Left renal cortex interstitium (tissue), 4 donors: Measurements from ENCODE around the gene FSIP1. TPM values are rescaled to one million over a fixed set of nuclear protein-coding genes. Genes with fewer than 3 reads are reported as not detected.
"Not testable (repeated sequence)": the region's sequence is repeated elsewhere in the genome, so short reads cannot be mapped to it uniquely, and the experiment has no call there.

Experiments used
- DNase-seq, 4 donors: peaks; one replicate each; pipeline ENCODE4 v3.0.0-alpha.2; 2013; ENCODE audit warnings: low read depth in 4 of 4, low spot score in 2 of 4, missing footprints in 1 of 4
- polyA plus RNA-seq, 4 donors: library from polyadenylated mRNA; unstranded; fragments of 120-200 nt; gene quantifications; one replicate each; pipeline ENCODE4 v1.2.1, GENCODE V29; 2013; ENCODE audit not compliant: insufficient read length in 4 of 4

The FSIP1 gene
- 1 to 10 TPM; 1.6 to 2.1 (median 1.9) TPM for polyA plus RNA-seq

DNA sequence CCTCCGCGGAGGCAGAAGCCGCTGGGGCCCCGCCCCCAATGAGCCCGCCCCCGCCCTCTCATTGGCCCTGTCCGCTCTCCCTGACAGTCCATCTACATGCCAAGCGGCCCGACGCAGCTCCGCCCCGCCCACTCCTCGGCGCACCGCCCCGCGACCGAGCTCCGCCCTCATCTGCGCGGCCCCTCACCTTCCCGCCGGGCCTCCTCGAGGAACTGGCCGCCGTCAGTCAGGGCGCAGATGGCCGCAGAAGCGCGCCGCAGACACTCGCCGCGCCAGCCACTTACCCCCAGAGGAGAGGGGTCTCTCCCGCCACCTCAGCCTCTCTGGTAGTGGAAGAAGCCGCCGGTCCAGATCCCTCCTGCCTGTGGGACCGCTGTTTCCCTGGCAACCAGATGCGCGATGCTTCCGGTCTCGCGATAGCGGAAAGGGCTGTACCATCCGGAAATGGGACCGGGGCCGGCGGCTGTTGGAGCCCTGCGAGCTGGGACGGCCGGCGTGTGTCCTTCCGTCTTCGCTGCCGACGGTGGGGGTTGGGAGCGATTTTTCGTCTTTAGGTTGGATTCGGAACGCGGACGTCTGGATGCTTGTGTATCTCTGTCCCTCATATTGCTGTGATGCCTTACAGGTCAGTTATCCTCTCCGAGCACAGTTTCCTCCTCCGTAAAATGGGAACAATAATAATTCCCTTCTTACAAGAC is at the start of gene FSIP1:
Gene FSIP1, minus strand, starts transcription at position 401 of the 698 bp plus-strand sequence. CDS start 6,317 bp downstream, outside the sequence.
- DNase-seq: peak; percentile 89 to 95 (median 92)

DNA sequence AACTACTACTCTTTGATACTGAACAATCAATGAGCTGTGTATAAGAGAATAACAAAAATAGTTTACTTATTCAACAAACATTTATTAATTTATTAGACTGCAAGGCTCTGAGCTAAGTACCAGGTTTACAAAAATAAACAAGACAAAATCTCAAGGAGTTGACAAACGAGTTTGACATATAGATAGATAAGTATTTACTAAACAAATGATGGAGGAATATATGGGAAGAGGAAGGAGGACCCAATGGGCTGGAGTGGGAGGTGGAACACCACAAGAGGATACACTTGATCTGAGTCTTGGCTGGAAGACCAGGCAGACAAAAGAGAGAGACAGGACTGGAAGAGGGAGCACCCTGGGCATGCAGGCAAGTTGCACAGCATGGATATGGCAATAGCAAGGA is 47.5 kb upstream of the FSIP1 start:
- DNase-seq: no peak

DNA sequence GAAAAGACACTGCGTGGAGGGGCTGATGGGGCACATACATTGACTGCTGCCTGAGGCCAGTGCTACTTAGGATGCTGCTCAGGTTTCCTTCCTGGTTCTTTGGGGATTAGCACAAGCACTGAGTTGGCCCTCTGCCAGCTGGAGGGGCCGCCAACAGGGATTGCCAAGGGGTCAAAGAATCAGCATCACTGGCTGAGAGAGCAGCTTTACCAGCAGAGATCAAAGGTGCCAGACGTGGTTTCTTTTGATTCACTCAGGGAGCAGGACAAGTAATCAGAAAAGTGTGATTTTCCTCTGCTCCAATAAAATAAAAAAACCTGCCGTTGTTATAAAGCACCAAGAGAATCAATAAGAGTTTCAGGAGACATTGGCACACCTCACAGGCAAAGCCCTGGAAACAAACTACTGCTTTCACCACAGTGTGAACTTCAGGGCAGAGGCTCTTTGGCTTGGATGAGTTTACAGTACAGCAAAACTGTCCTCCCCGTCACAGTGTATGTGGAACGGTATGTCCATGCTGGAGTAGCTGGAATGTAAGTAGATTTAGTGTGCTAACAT is 45.8 kb upstream of the FSIP1 start:
- peak in 1 of 4 donors; percentile 12 for DNase-seq

DNA sequence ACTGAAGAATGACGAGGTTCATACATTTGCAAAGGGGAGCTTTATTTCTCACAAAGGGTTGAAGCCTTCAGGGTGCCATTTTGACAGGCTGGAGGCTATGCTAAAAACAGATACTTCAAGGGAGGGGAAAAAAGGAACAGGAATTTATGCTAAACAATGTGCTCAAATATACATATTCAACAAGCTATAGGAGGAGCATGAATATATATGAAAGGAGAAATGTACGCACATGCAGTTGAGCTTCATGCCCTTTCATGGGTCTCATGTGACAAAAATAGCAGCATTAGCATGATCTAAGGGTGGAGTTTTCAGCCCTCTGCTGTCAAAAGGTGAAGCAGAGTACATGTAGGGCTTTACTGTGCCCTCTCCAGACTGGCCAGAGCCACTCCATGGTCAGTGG is 44.3 kb upstream of the FSIP1 start:
- DNase-seq: no peak

DNA sequence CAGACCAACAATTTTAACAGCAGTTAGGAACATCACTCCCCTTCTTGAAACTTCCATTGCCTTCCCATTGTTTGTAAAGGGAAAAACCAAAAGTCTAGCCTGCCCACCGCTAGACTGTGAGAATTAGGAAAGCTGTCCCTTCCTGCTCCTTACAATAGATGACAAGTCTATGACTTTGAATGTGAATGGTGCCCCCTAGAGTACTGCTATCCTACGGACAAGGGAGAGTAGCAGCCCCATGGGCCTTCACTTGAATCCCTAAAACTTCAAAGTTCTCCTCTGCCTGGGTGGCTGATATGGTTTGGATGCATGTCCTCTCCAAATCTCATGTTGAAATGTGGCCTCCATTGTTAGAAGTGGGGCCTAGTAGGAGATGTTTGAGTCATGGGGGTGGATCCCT is 41.0 kb upstream of the FSIP1 start:
- no peak for DNase-seq

DNA sequence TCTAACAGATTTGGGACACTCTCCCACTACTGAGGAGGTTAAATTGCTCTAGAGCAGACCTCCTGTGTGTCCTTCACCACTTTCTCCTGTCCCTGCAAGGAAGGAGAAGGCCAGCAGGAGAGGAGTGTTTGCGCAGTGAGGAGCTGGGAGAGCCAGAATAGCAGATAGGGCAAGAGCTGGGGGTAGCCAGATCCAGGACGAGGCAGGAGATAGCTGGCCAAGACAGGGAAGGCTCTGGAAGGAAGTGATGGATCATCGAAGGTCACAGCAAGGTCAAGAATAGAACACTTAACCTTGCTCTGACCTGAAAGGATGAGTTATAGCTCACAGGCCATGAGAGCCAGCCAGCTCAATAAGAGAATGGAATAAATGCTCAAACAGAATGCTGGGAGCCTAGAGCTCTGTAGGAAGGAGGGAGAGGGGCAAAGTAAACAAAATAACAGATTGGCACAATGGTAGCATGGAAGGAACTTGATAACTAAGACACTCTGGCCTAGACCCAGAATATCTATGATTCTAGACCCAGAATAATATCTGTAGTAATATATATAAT is 37.5 kb upstream of the FSIP1 start:
- DNase-seq: no peak

DNA sequence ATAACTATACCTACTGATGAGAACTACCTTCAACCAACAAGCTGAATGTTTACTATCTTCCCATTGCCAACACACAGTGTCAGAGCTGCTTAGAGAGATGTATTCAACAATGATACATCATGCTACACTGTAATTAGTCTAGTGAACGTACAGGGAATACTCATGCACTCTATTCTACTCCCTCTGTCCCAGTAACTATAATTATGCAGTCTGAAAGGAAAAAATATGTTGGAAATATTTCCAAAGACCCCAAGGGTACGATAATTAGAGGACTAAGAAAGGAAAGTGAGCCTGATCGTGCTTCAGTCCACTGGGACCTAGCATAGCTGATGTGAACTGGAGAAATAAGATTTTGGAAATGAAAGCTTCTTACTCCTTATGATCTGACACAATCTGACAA is 36.9 kb upstream of the FSIP1 start:
- no peak for DNase-seq

DNA sequence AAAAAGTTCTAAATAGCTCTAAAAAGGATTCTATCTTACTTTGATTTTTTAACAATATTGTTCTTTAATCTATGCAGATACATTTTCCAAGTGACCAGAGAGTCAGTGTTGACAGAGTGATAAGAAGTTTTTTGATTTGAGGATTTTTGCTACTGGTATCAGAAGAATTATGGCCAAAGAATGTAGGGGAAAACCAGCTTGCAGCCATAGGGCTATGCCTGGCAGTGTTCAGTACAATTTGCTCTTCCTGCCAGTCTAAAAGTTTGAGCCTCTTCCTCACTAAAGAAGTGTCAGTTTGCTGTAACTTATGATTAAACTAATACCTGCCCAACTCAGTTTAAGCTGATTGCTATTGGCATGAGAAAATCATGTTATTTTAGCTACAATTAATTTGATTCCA is 35.3 kb upstream of the FSIP1 start:
- no peak for DNase-seq

DNA sequence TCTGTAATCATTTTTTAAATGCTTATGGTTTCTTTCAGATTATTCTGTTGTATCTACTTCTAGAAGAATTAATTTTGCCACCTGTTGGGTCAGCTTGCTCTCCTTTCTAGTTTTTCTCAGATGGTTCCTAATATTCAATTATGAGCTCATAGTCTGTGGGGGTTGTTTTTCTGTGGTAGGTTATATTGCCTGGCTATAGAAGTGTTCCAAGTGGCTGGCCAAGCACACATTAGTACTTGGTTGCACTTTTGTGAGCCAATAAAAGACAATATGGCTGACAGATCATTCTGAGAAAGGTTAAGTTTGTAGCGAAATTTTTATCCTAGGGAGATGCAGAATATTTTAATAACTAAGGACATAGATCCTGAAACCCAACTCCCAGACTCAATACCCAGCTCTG is 31.8 kb upstream of the FSIP1 start:
- DNase-seq: no peak

DNA sequence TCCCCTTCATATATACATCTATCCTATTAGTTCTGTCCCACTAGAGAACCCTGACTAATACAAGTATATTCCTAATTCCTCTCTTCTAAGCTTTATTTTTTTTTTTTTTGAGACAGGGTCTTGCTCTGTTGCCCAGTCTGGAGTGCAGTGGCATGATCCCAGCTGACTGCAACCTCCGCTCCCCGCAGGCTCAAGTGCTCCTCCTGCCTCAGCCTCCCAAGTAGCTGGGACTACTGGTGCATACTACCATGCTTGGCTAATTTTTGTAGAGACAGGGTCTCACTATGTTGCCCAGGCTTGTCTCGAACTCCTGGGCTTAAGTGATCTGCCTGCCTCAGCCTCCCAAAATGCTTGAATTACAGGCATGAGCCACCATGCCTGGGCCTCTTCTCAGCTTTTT is 30.0 kb upstream of the FSIP1 start:
- not testable (repeated sequence) for DNase-seq

DNA sequence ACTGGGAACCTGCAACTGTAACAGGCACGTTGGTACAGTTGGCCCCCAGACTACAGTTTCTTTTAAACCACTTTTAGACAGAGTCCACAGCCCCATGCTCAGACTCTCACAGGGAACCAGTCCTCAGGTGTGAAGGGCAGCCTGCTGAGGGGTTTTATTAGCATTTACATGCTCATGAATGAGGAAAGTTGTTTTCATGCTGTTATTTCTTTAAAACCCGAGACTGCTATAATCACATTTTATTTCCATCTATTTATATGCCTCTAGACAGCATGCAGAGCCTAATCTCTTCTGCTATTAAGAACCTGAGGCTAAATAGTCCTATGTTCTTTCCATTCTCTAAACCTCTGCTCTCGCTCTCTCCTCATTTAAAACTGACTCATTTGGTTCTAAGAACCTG is 26.3 kb upstream of the FSIP1 start:
- DNase-seq: no peak

DNA sequence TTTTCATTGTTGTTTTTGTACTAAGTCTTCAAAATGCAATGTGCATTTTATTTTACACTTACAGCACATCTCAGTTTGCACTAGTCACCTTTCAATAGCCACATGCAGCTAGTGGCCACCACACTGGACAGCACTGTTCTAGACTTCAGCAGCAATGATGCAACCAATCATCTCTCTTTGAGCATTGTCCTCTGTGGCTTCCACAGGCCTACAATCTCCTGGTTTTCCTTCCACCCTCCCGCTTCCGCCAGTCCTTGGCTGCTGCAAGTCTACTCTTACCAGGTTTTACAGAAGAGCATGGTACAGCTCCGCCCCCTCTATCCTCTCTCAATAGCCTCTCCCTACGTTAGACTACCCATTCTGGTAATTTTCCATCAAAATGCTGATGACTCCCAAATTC is 25.1 kb upstream of the FSIP1 start:
- no peak for DNase-seq

DNA sequence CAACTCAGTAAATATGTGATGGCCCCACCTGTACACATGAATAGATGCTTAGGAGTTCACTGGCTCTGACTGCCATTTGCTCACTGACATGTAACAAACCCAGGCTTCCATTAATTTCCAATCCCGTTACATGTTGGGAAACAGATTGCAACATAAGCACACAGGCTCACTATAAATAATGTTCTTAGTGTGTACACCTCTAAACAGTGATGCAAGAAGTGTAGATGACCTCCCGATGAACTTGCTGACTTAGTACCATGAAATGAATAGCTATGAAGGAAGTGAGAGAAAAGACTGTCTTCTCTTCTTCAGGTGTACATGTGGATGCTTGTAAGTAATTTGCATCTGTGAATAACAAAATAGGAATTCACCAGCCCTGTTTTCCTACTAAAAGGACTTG is 21.4 kb upstream of the FSIP1 start:
- DNase-seq: no peak

DNA sequence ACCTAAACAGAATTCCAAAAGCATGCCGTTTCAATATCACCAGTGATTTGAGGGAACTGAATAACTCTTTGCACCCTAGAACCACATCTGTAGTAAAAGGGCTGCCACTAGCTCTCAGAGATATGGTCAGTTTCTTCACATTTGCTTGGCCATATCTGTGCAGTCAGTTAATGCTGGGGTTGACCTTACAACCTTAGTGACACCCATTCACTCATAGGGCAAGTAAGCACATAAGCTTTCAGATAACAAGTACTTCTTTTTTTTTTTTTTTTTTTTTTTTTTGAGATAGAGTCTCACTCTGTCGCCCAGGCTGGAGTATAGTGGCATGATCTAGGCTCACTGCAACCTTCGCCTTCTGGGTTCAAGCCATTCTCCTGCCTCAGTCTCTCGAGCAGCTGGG is 20.4 kb upstream of the FSIP1 start:
- no peak for DNase-seq

DNA sequence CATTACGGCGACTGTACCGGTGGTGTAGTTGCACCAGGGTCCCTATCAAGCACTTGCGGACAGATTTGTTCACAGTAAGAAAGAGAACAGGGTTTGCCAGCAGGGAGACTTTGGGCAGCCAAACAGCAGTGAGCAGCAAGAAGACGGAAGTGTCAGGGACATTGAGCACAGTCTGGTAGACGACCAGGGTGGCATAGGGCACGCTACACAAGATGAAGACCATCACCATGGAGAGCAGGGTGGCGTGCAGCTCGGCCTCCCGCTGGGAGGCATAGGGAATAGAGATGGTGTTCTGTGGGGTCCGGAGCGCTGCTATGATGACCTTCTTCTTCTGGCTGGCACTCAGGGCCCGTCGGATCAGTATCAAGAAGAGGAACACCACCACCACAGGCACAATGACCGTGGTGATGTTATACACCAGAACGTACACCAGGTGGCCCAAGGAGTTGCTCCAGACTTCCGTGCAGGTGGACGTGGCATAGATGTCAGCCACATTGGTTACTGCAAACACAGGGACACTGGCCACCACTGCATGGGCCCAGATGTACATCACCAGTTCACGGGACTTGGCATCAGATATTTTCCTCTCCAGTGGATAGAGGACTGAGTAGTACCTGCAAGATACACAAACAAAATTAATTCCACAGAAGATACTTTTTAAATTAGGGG is 19.1 kb upstream of the FSIP1 start:
- no peak for DNase-seq

DNA sequence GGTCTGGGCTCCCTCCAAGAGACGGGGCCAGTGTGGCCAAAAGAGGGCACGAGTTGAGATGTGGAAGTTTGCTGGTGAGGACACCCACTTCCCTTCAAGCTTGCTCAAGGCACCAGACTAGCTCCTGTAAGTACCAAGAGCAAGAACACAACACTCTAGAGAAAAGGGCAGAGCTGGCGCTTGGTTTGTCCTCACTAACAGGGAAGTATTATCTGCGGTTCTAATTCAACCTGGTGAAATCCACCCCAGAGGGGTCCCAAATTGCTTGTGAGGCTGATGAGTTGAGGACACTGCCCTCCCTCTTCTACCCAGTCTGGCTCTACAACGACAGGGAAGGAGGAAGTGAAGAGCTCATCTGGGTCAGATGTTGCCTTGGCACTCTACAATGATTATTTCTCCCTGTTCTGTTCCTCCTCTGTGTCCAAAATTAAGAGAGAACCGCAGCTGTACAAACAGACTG is 16.9 kb upstream of the FSIP1 start:
- no peak for DNase-seq

DNA sequence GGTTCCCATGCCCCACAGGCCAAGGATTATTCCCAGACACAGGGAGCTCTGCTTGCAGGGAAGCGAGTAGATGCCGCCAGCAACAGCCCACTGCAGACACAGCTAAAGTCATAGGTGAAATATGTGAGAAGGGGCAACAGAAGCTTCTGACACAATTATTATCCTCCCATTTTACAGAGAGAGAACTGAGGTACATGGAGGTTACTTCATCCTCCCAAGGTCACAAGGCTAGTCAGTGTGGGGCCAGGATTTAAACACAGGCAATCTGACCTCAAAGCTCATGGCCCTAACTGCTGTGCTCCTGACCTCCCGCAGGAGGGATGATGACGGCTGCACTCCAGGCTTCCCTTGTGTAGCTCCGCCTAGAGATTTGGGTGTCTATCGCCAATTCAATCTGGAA is 15.7 kb upstream of the FSIP1 start:
- DNase-seq: no peak

DNA sequence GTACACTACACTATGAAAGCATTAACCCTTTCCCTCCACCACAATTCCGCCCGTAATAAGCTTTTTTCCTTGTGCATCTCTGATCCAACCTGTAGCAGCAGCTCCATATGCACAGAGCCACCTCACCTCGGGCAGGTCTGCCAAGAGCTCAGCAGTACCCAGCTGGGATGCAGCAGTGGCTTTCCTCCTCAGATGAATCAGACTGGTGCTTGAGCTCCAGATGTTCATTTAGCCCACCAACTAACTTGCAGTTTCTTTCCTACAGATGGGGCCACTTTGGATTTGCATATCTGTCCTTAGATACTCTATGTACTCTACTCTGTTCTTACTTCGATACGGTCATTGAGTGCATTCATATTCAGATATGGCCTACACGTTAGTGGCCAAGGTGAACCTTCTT is 14.8 kb upstream of the FSIP1 start:
- no peak for DNase-seq

DNA sequence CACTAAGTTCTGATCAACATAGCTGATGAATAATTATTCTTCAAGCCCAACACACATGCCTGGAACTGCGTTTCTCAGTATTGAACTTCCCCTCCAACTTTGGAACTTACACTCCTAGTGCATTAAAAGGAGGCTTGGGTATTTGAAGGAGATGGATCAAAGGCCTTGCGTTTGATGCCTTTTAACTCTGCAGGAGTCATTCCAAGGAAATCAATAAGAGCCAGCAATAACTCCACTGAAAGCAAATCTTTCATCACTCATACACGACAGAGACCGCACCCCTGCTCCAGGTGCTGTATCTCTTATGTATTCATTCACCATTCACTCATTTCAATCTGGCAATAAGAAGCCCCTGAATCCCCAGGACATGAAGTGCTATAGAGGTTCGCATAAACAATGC is 14.0 kb upstream of the FSIP1 start:
- no peak for DNase-seq

DNA sequence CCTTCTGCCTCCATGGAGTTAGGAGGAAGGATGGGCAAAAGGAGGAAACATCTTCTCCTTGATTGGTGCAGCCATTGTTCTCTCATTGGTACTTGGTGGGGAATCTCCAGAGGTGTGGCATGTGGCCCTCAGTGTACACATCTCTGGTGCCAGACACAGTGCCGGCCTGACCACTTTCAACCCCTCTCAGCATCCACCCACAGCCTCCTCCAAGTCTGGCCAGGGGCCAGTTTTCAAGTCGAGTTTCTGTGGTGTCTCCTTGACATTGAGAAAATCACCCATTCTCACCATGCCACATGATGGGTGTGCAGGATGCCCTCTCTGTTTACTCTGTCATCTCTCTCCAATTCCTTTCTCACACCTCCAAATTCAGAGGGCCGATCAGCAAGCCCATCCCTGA is 12.8 kb upstream of the FSIP1 start:
- DNase-seq: no peak

DNA sequence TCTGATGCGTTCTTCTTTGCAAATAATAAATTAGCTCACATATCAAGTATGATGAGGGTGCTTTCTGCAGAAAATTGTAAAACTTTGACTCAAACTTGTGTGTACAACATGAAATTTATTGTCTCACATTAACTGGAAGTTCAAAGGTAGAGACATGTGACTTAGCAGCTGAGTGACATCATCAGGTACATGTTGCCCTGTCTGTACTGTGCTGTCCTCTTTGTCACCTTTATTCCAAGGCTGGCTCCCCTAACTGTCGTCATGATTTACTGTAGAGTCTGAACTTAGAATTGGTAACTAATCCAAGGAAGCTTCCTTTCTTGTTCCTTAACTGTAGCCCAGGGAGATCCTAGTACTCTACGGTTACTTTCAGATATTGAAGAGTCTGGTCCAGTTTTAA is 12.3 kb upstream of the FSIP1 start:
- DNase-seq: no peak

DNA sequence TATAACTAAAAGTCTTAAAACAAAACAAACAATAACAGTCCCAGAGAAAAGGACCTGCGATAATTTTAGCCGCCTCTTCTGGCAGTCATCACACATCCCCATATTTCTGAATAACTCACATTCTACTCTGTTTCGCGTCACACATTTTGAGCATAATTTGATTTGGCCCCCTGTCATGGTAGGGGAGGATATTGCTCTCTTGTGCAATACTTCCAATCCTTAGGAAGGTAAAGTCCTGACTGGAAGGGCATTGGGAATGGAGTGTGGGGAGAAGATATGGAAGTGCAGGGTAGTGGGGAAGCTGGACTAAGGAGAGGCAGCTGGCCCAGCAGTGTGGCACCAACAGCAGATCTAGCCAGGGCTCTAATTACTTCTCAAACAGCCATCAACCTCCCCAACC is 11.3 kb upstream of the FSIP1 start:
- DNase-seq: no peak
